CD4-positive, CD25-positive, alpha-beta regulatory T cell (primary cell): ENCODE data around the gene DIP2C. TPM values are rescaled to one million over a fixed set of nuclear protein-coding genes. Genes with fewer than 3 reads are reported as not detected.

Source experiments
- ATAC-seq, 2 donors: fragments of 150-1000 bp; cut with Tn5 transposase; one replicate each; pipeline ENCODE4 v1.10.0; 2021; ENCODE audit warnings: low read depth in 2 of 2, moderate number of reproducible peaks in 2 of 2, moderate library complexity in 1 of 2
- DNase-seq, 3 donors: peaks; one replicate each; pipeline versions ENCODE4 v3.0.0 to v3.0.0-alpha.2; 2012 to 2022; ENCODE audit warnings: mixed read lengths in 1 of 3
- H3K27ac ChIP-seq: one replicate; pipeline ENCODE4 v1.7.0; 2013; ENCODE audit warnings: mild to moderate bottlenecking, low read length; ENCODE audit not compliant: insufficient read depth, poor library complexity, severe bottlenecking
- H3K27me3 ChIP-seq: one replicate; pipeline ENCODE4 v1.7.0; 2013; ENCODE audit warnings: low read length; ENCODE audit not compliant: control insufficient read depth, insufficient read depth
- H3K36me3 ChIP-seq: one replicate; pipeline ENCODE4 v1.7.0; 2013; ENCODE audit warnings: mild to moderate bottlenecking, low read length, moderate library complexity; ENCODE audit not compliant: control insufficient read depth, insufficient read depth
- H3K4me1 ChIP-seq: 2 replicates; pipeline ENCODE4 v1.7.0; 2013; ENCODE audit warnings: mild to moderate bottlenecking, low read length; ENCODE audit not compliant: insufficient read depth, control insufficient read depth, poor library complexity, severe bottlenecking
- H3K4me3 ChIP-seq: one replicate; pipeline ENCODE4 v1.7.0; 2013; ENCODE audit warnings: low read depth, mild to moderate bottlenecking, low read length, moderate library complexity
- H3K9me3 ChIP-seq, 2 experiments: 1 replicate in 1 of 2; 2 replicates in 1 of 2; pipeline ENCODE4 v1.7.0; 2013; ENCODE audit warnings: low read length in 2 of 2, mild to moderate bottlenecking in 1 of 2, moderate library complexity in 1 of 2; ENCODE audit not compliant: control insufficient read depth in 2 of 2
- H3K27ac Mint-ChIP-seq, 3 donors: one replicate each; pipeline ENCODE4 v1.8.0; 2020 to 2022; ENCODE audit warnings: mild to moderate bottlenecking in 3 of 3, mixed read lengths in 3 of 3, moderate library complexity in 2 of 3
- H3K27me3 Mint-ChIP-seq: one replicate; pipeline ENCODE4 v1.8.0; 2022; ENCODE audit warnings: mild to moderate bottlenecking, mixed read lengths
- H3K36me3 Mint-ChIP-seq: one replicate; pipeline ENCODE4 v1.8.0; 2020; ENCODE audit warnings: mixed read lengths
- H3K4me1 Mint-ChIP-seq, 4 donors: one replicate each; pipeline ENCODE4 v1.8.0; 2020 to 2022; ENCODE audit warnings: mixed read lengths in 4 of 4, mild to moderate bottlenecking in 1 of 4
- H3K4me3 Mint-ChIP-seq, 4 donors: one replicate each; pipeline ENCODE4 v1.8.0; 2020 to 2022; ENCODE audit warnings: mild to moderate bottlenecking in 4 of 4, mixed read lengths in 4 of 4, moderate library complexity in 3 of 4
- H3K9me3 Mint-ChIP-seq, 7 donors: one replicate each; pipeline ENCODE4 v1.8.0; 2020 to 2022; ENCODE audit warnings: mixed read lengths in 7 of 7, mild to moderate bottlenecking in 3 of 7, moderate library complexity in 2 of 7
- polyA plus RNA-seq, 4 donors: library from polyadenylated mRNA; unstranded; fragments of 300-500 nt; fragmentation: Illumina TruSeq; gene quantifications; one replicate each; pipeline ENCODE4 v1.2.3, GENCODE V29; 2021
- total RNA-seq: library from RNA; stranded (reverse); gene quantifications from one replicate; pipeline ENCODE4 v1.2.3, GENCODE V29; 2022

DIP2C gene
- total and polyA plus RNA-seq, 5 donors from 2014 or later: 0.47 to 4.1 (median 0.54) TPM

DNA sequence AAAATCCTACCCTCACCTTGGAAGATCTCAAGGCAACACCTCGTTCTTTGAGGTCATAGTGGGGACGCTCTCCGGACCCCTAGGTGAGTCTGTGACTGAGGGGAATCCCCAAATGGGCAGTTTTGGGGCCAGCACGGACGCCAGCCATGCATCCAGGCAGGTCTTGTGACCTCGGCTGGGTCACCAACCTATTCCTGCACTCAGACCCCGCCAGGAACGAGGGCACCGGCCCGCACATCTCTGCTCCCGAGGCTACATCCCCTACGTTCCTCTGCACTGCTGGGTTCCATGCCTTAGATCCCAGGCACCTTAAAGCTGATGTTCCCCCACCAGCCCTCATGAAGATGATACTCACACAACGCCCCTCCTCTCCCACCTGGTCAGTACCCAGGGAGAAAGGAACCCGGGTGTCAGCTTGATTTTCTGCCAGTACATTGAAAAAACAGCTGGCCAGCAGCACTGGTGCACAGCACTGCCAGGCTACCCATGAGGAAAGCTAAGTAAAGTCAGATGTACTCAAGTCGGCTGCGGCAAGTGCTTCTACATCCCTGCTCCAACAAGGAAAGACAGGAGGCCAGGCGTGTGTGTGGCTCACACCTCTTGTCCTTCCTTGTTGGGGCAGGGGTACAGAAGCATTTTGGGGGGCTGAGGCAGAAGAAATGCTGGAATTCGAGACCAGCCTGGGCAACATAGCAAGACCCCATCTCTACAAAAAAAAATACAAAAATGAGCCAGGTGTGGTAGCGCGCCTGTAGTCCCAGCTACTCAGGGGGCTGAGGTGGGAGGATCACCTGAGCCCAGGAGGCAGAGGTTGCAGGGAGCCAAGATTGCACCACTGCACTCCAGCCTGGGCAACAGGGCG, 48.1 kb downstream of the DIP2C start:
- Histone ChIP-seq H3K36me3 (no peaks in the 10 kb centered on the region), H3K27me3 (no peaks in the 10 kb centered on the region), H3K27ac (no peak overlapping the region), H3K9me3 (no peaks in the 10 kb centered on the region), H3K4me3 (no peak overlapping the region), H3K4me1 (no peaks in the 10 kb centered on the region)
- peaks cover 0 to 4% (median 0%) of the 10 kb centered on the region in 4 donors for H3K4me1 Mint-ChIP-seq
- DNase-seq (no peak), ATAC-seq (no peak)
- no peaks in the 10 kb centered on the region for H3K36me3 Mint-ChIP-seq
- no peak overlapping the region for H3K27ac Mint-ChIP-seq
- no peak overlapping the region for H3K4me3 Mint-ChIP-seq
- H3K9me3 Mint-ChIP-seq: no peaks in the 10 kb centered on the region
- peaks cover 4% of the 10 kb centered on the region for H3K27me3 Mint-ChIP-seq

DNA sequence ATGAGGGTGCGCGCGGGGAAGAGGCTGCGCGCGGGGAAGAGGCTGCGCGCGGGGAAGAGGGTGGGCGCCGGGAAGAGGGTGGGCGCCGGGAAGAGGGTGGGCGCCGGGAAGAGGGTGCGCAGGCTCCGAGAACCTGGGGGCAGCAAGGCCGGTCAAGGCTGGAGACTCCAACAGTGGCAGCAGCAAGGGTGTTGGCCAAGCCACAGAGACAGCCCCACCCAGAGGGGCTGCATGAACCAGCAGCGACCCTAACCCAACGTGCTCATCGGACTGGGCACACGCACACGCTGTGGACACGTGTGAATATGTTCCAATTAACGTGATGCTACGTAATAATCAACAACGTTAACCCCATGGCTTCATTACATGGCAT, 48.8 kb downstream of the DIP2C start:
- H3K9me3 ChIP-seq: no peaks in the 10 kb centered on the region
- Mint-ChIP-seq H3K27ac (no peak overlapping the region), H3K27me3 (peaks cover 4% of the 10 kb centered on the region), H3K4me3 (no peak overlapping the region), H3K36me3 (no peaks in the 10 kb centered on the region), H3K4me1 (peaks cover 0 to 4% (median 0%) of the 10 kb centered on the region in 4 donors), H3K9me3 (no peaks in the 10 kb centered on the region)
- no peak overlapping the region for H3K4me3 ChIP-seq
- no peaks in the 10 kb centered on the region for H3K36me3 ChIP-seq
- H3K4me1 ChIP-seq: no peaks in the 10 kb centered on the region
- ATAC-seq (no peak), DNase-seq (no peak)
- no peaks in the 10 kb centered on the region for H3K27me3 ChIP-seq
- H3K27ac ChIP-seq: no peak overlapping the region

DNA sequence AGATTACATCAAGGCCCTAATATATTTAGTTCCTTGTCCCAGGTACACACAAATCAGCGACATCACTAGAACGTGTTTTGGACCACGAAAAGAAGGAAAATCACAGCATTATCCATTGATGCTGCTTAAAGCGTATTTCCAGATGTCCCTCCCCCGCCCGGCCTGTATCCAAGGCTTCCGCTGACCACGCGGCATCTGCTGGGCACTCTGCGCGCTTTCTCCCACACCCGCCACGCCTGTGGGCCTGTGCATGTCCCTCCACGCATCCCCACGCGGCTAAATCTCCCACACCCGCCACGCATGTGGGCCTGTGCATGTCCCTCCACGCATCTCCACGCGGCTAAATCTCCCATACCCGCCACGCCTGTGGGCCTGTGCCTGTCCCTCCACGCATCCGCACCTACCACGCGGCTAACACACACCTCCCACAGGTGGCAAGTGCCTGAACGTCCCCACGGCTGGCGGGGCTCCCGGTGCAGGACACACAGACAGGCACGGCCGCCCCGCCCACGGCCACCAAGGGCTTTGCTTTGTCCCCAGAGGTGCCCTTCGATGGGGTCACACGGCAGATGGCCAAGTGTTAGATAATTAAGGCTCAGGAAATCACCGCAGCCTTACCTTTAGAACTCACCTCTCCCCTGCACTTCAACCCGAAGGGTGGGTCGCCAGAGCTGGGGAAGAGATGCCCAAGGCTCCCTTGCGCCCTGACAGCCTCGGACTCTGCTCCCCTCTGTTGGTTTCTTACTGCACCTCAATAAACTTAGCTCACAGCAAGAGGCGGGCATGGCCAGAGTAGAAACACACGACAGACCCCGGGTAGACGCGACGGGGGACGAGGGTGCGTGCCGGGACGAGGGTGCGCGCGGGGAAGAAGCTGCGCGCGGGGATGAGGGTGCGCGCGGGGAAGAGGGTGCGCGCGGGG, 49.5 kb downstream of the DIP2C start:
- ATAC-seq (no peak), DNase-seq (no peak)
- H3K9me3 Mint-ChIP-seq: no peaks in the 10 kb centered on the region
- Histone ChIP-seq H3K9me3 (no peaks in the 10 kb centered on the region), H3K27ac (no peak overlapping the region), H3K4me3 (no peak overlapping the region), H3K27me3 (no peaks in the 10 kb centered on the region), H3K36me3 (no peaks in the 10 kb centered on the region), H3K4me1 (no peaks in the 10 kb centered on the region)
- peaks cover 4% of the 10 kb centered on the region for H3K27me3 Mint-ChIP-seq
- no peak overlapping the region for H3K27ac Mint-ChIP-seq
- no peaks in the 10 kb centered on the region for H3K36me3 Mint-ChIP-seq
- no peak overlapping the region for H3K4me3 Mint-ChIP-seq
- H3K4me1 Mint-ChIP-seq: peaks cover 0 to 4% (median 0%) of the 10 kb centered on the region in 4 donors

DNA sequence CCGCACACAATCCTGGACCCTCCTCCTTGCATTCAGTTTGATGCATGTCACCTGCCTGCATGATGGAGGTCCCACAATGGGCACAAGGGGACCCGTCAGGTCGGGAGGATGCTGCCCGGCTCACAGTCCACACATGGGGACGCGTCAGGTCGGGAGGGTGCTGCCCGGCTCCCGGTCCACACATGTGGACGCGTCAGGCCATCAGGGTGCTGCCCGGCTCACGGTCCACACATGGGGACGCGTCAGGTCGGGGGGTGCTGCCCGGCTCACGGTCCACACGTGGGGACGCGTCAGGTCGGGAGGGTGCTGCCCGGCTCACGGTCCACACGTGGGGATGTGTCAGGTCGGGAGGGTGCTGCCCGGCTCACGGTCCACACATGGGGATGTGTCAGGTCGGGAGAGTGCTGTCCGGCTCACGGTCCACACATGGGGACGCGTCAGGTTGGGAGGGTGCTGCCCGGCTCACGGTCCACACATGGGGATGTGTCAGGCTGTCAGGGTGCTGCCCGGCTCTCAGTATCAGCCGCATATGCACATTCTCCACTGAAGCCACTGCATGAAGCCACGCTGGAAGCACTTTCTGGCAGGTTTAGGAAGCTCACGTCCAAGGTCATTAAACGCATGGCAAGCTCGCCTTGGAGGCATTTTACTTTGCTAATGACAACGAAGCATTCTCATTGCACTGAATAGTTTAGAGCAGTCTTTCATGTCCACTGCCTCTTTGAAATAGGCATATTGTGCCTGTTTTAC, 50.3 kb downstream of the DIP2C start:
- Histone ChIP-seq H3K27me3 (no peaks in the 10 kb centered on the region), H3K4me3 (no peak overlapping the region), H3K36me3 (no peaks in the 10 kb centered on the region), H3K9me3 (no peaks in the 10 kb centered on the region), H3K4me1 (no peaks in the 10 kb centered on the region), H3K27ac (no peak overlapping the region)
- H3K4me1 Mint-ChIP-seq: peaks cover 0 to 4% (median 0%) of the 10 kb centered on the region in 4 donors
- DNase-seq (no peak), ATAC-seq (no peak)
- H3K36me3 Mint-ChIP-seq: no peaks in the 10 kb centered on the region
- no peaks in the 10 kb centered on the region for H3K9me3 Mint-ChIP-seq
- no peak overlapping the region for H3K27ac Mint-ChIP-seq
- peaks cover 4% of the 10 kb centered on the region for H3K27me3 Mint-ChIP-seq
- no peak overlapping the region for H3K4me3 Mint-ChIP-seq

DNA sequence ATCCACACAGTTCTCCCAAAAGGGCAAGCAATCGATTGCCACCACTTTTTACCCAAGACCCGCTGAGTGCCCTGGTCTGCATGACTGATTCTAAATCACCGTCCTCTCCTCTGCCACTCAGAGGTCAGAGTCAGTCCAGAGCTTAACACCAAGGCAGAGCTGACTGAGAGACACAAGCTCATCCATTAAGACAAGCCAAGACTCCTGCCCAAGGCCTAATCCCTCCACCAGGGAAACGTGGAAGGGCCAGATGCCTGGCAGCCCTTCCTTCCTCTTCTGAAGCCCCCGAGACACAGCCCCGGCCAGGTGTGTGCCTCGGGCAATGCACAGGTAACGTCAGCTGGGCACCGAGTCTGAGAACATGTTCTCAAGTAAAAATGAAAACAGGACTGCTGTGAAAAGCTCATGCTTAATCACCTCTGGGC, 51.7 kb downstream of the DIP2C start:
- no peak overlapping the region for H3K27ac ChIP-seq
- Mint-ChIP-seq H3K27me3 (peaks cover 4% of the 10 kb centered on the region), H3K4me1 (peaks cover 0 to 4% (median 0%) of the 10 kb centered on the region in 4 donors), H3K4me3 (no peak overlapping the region), H3K36me3 (no peaks in the 10 kb centered on the region), H3K9me3 (no peaks in the 10 kb centered on the region), H3K27ac (peak overlapping the region in 1 of 3 donors; percentile 12)
- H3K4me1 ChIP-seq: no peaks in the 10 kb centered on the region
- H3K4me3 ChIP-seq: no peak overlapping the region
- DNase-seq (no peak), ATAC-seq (no peak)
- H3K9me3 ChIP-seq: no peaks in the 10 kb centered on the region
- no peaks in the 10 kb centered on the region for H3K36me3 ChIP-seq
- H3K27me3 ChIP-seq: no peaks in the 10 kb centered on the region

DNA sequence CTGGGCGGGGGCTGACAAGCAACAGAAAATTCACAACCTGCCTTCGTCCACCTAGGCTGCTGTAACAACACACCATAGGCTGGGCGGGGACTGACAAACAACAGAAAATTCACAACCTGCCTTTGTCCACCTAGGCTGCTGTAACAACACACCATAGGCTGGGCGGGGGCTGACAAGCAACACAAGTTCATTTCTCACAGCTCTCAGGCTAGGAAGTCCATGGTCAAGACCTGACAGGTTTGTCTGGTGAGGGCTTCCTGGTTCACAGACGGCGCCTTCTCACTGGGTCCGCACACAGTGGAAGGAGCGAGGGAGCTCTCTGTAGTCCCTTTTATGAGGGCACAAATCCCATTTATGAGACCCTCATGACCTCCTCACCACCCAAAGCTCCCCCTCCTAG, 52.2 kb downstream of the DIP2C start:
- H3K4me1 Mint-ChIP-seq: peaks cover 0 to 4% (median 0%) of the 10 kb centered on the region in 4 donors
- ATAC-seq (no peak), DNase-seq (no peak)
- H3K36me3 ChIP-seq: no peaks in the 10 kb centered on the region
- H3K4me3 Mint-ChIP-seq: no peak overlapping the region
- H3K27ac ChIP-seq: no peak overlapping the region
- no peaks in the 10 kb centered on the region for H3K4me1 ChIP-seq
- H3K27ac Mint-ChIP-seq: no peak overlapping the region
- H3K4me3 ChIP-seq: no peak overlapping the region
- H3K27me3 Mint-ChIP-seq: peaks cover 4% of the 10 kb centered on the region
- no peaks in the 10 kb centered on the region for H3K36me3 Mint-ChIP-seq
- no peaks in the 10 kb centered on the region for H3K9me3 ChIP-seq
- no peaks in the 10 kb centered on the region for H3K9me3 Mint-ChIP-seq
- H3K27me3 ChIP-seq: no peaks in the 10 kb centered on the region

DNA sequence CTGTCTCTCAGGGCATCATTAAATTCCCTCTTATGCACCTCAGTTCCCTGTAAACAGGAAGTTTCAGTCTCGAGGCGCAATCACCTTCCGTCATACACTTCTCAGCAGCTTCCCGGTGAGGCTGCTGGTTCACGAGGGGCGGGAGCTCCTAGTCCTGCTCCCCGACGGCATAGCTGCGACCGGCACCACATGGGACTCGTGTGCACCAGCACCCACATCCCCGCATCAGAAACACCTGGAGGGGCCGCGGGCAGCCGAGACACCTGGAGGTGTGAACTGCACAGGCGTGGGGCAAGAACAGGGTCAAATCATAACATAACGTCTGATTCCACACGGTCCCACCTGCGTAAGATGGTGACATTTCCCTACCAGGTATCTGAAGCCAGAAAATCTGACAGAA, 52.7 kb downstream of the DIP2C start:
- no peaks in the 10 kb centered on the region for H3K4me1 ChIP-seq
- H3K4me3 Mint-ChIP-seq: no peak overlapping the region
- no peak overlapping the region for H3K4me3 ChIP-seq
- H3K27ac Mint-ChIP-seq: no peak overlapping the region
- no peak for DNase-seq
- H3K36me3 ChIP-seq: no peaks in the 10 kb centered on the region
- peaks cover 0 to 4% (median 0%) of the 10 kb centered on the region in 4 donors for H3K4me1 Mint-ChIP-seq
- H3K27ac ChIP-seq: no peak overlapping the region
- H3K27me3 Mint-ChIP-seq: peaks cover 4% of the 10 kb centered on the region
- no peaks in the 10 kb centered on the region for H3K36me3 Mint-ChIP-seq
- H3K27me3 ChIP-seq: no peaks in the 10 kb centered on the region
- no peaks in the 10 kb centered on the region for H3K9me3 Mint-ChIP-seq
- no peaks in the 10 kb centered on the region for H3K9me3 ChIP-seq
- ATAC-seq: no peak
